Keratinocyte (primary cell): ENCODE data around the gene BRSK2.

Experiments
- EZH2 ChIP-seq: IDR thresholded peaks from one replicate; pipeline ENCODE4 v1.6.1; 2012; ENCODE audit warnings: inconsistent platforms, mild to moderate bottlenecking, low read length, moderate library complexity
- TF ChIP-seq, protein P1 (sequence below), 3 experiments: IDR thresholded peaks in 1 of 3; conservative IDR thresholded peaks in 1 of 3; optimal IDR thresholded peaks in 1 of 3; 2 replicates in 2 of 3; 3 replicates in 1 of 3; pipeline versions ENCODE3 to v1.5.1; 2011; ENCODE audit warnings: low read length in 3 of 3, mild to moderate bottlenecking in 3 of 3, moderate library complexity in 2 of 3, control low read depth in 1 of 3, inconsistent platforms in 1 of 3; ENCODE audit not compliant: insufficient read depth in 2 of 3; ENCODE audit errors: extremely low read depth in 1 of 3

DNA sequence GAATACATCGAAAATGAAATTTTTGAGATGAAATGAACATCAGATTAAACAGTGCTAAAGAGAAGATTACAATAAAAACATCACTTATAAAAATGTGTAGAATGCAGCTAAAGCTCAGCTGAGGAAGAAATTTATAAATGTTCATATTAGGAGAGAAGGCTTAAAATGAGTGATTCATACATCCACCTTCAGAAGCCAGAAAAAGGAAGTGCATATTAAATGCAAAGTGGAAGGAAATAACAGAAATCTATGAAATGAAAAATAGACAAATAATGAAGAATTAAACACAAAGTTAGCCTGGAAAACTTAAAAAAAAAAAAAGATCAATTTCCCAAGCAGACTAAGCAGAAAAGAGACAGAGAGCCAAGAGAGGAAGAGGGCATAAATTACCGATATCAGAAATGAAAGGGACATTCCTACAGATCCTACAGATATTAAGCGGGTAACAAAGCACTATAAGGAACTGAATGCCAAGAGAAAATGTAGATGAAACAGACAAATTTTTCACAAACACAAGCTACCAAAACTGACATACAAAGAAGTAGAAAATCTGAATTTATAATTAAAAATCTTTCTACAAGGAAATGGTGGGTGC, 104.0 kb downstream of the BRSK2 start:
- TF ChIP-seq, protein P1, sequence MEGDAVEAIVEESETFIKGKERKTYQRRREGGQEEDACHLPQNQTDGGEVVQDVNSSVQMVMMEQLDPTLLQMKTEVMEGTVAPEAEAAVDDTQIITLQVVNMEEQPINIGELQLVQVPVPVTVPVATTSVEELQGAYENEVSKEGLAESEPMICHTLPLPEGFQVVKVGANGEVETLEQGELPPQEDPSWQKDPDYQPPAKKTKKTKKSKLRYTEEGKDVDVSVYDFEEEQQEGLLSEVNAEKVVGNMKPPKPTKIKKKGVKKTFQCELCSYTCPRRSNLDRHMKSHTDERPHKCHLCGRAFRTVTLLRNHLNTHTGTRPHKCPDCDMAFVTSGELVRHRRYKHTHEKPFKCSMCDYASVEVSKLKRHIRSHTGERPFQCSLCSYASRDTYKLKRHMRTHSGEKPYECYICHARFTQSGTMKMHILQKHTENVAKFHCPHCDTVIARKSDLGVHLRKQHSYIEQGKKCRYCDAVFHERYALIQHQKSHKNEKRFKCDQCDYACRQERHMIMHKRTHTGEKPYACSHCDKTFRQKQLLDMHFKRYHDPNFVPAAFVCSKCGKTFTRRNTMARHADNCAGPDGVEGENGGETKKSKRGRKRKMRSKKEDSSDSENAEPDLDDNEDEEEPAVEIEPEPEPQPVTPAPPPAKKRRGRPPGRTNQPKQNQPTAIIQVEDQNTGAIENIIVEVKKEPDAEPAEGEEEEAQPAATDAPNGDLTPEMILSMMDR (optimal IDR thresholded peaks at IDR 0.05 in 1 of 3, IDR thresholded peaks at IDR 0.05 in 1 of 3, conservative IDR thresholded peaks at IDR 0.05 in 1 of 3; ENCODE audit: extremely low read depth in 1 of 3, insufficient read depth in 2 of 3, low read length in 3 of 3): no peak
- TF ChIP-seq EZH2: no peak
